SJSA1 (cell line): ENCODE data around the gene WAPL. TPM values are rescaled to one million over a fixed set of nuclear protein-coding genes. Genes with fewer than 3 reads are reported as not detected.

ENCODE experiments used
- DNase-seq, 2 experiments: peaks; one replicate each; pipeline ENCODE4 v3.0.0-alpha.2; 2015 to 2020; ENCODE audit warnings: low spot score in 2 of 2, low read depth in 1 of 2
- H3K27ac ChIP-seq: fragments of 250-450 bp; sonication (Bioruptor Pico); 2 replicates; pipeline ENCODE4 v1.5.1; 2020; ENCODE audit warnings: mild to moderate bottlenecking, moderate library complexity
- H3K27me3 ChIP-seq: fragments of 250-450 bp; sonication (Bioruptor Pico); replicated peaks from 2 replicates; pipeline ENCODE4 v1.5.1; 2020; ENCODE audit warnings: mild to moderate bottlenecking, moderate library complexity
- H3K36me3 ChIP-seq: fragments of 250-450 bp; sonication (Bioruptor Pico); 2 replicates; pipeline ENCODE4 v1.5.1; 2020; ENCODE audit warnings: mild to moderate bottlenecking
- H3K4me1 ChIP-seq: fragments of 250-450 bp; sonication (Bioruptor Pico); replicated peaks from 2 replicates; pipeline ENCODE4 v1.6.1; 2021; ENCODE audit warnings: mild to moderate bottlenecking
- H3K4me3 ChIP-seq: fragments of 250-450 bp; sonication (Bioruptor Pico); 2 replicates; pipeline ENCODE4 v1.5.1; 2020; ENCODE audit warnings: mild to moderate bottlenecking
- H3K9me3 ChIP-seq: fragments of 250-450 bp; sonication (Bioruptor Pico); replicated peaks from 2 replicates; pipeline ENCODE4 v1.5.1; 2020; ENCODE audit warnings: mild to moderate bottlenecking
- total RNA-seq: library from RNA; depleted of rRNA; stranded (reverse); fragments of >200 nt; shearing (Covaris generic); gene quantifications from 2 replicates; pipeline ENCODE4 v1.2.3, GENCODE V29; 2014

The WAPL gene
- total RNA-seq, 1 experiment from 2014 or later, result 50.2 TPM

GRCh38 chr10:86472061-86472460 lies 49.5 kb downstream of the WAPL start:
- Histone ChIP-seq H3K4me1 (no peaks in the 10 kb centered on the region), H3K4me3 (no peak overlapping the region), H3K36me3 (peaks cover 78% of the 10 kb centered on the region), H3K27ac (no peak overlapping the region), H3K27me3 (no peaks in the 10 kb centered on the region), H3K9me3 (no peaks in the 10 kb centered on the region)
- DNase-seq, result no peak

GRCh38 chr10:86461963-86462804 lies 59.4 kb downstream of the WAPL start:
- Histone ChIP-seq H3K36me3 (peaks cover 88% of the 10 kb centered on the region), H3K4me3 (no peak overlapping the region)

GRCh38 chr10:86451604-86451960 lies 70.0 kb downstream of the WAPL start:
- no peak for DNase-seq
- H3K36me3 ChIP-seq, result peaks cover 84% of the 10 kb centered on the region
- no peaks in the 10 kb centered on the region for H3K4me1 ChIP-seq
- H3K4me3 ChIP-seq, result no peak overlapping the region
- H3K27me3 ChIP-seq, result no peaks in the 10 kb centered on the region
- H3K9me3 ChIP-seq, result no peaks in the 10 kb centered on the region
- no peak overlapping the region for H3K27ac ChIP-seq

More at GRCh38 chr10:86461963-86462804, 59.4 kb downstream of the WAPL start:
- H3K27me3 ChIP-seq, result no peaks in the 10 kb centered on the region
- DNase-seq, result no peak
- no peaks in the 10 kb centered on the region for H3K9me3 ChIP-seq
- no peaks in the 10 kb centered on the region for H3K4me1 ChIP-seq
- H3K27ac ChIP-seq, result no peak overlapping the region

GRCh38 chr10:86450806-86451603 lies 70.6 kb downstream of the WAPL start:
- Histone ChIP-seq H3K27me3 (no peaks in the 10 kb centered on the region), H3K4me3 (no peak overlapping the region), H3K9me3 (no peaks in the 10 kb centered on the region), H3K36me3 (peaks cover 84% of the 10 kb centered on the region), H3K27ac (no peak overlapping the region), H3K4me1 (no peaks in the 10 kb centered on the region)
- DNase-seq, result no peak

GRCh38 chr10:86449926-86450558 lies 71.5 kb downstream of the WAPL start:
- Histone ChIP-seq H3K36me3 (peaks cover 91% of the 10 kb centered on the region), H3K4me1 (no peaks in the 10 kb centered on the region), H3K27ac (no peak overlapping the region), H3K27me3 (no peaks in the 10 kb centered on the region), H3K9me3 (no peaks in the 10 kb centered on the region), H3K4me3 (no peak overlapping the region)
- DNase-seq, result no peak

- Histone ChIP-seq H3K4me1 (no peaks in the 10 kb centered on the region), H3K4me3 (no peak overlapping the region), H3K36me3 (peaks cover 95% of the 10 kb centered on the region), H3K9me3 (no peaks in the 10 kb centered on the region), H3K27me3 (no peaks in the 10 kb centered on the region), H3K27ac (no peak overlapping the region)
- DNase-seq, result no peak
Observed at GRCh38 chr10:86447432-86447831, 74.2 kb downstream of the WAPL start.

- no peaks in the 10 kb centered on the region for H3K9me3 ChIP-seq
- no peak overlapping the region for H3K4me3 ChIP-seq
- DNase-seq, result no peak
- H3K27me3 ChIP-seq, result no peaks in the 10 kb centered on the region
- peaks cover 94% of the 10 kb centered on the region for H3K36me3 ChIP-seq
- H3K4me1 ChIP-seq, result no peaks in the 10 kb centered on the region
- no peak overlapping the region for H3K27ac ChIP-seq
Observed at GRCh38 chr10:86446987-86447386, 74.6 kb downstream of the WAPL start.

- no peaks in the 10 kb centered on the region for H3K4me1 ChIP-seq
- peaks cover 94% of the 10 kb centered on the region for H3K36me3 ChIP-seq
- no peak overlapping the region for H3K4me3 ChIP-seq
- H3K9me3 ChIP-seq, result no peaks in the 10 kb centered on the region
- H3K27me3 ChIP-seq, result no peaks in the 10 kb centered on the region
- no peak overlapping the region for H3K27ac ChIP-seq
- DNase-seq, result no peak
Observed at GRCh38 chr10:86446440-86446839, 75.2 kb downstream of the WAPL start.

- Histone ChIP-seq H3K4me3 (no peak overlapping the region), H3K36me3 (peaks cover 91% of the 10 kb centered on the region), H3K27ac (no peak overlapping the region), H3K27me3 (no peaks in the 10 kb centered on the region), H3K9me3 (no peaks in the 10 kb centered on the region), H3K4me1 (no peaks in the 10 kb centered on the region)
- no peak for DNase-seq
Observed at GRCh38 chr10:86443936-86444335, 77.7 kb downstream of the WAPL start.

- Histone ChIP-seq H3K4me1 (no peaks in the 10 kb centered on the region), H3K9me3 (no peaks in the 10 kb centered on the region), H3K27me3 (no peaks in the 10 kb centered on the region), H3K27ac (no peak overlapping the region), H3K36me3 (peaks cover 91% of the 10 kb centered on the region), H3K4me3 (no peak overlapping the region)
- no peak for DNase-seq
Observed at GRCh38 chr10:86443069-86443468, 78.5 kb downstream of the WAPL start.

GRCh38 chr10:86440874-86441843 lies 80.4 kb downstream of the WAPL start:
- peaks cover 92% of the 10 kb centered on the region for H3K36me3 ChIP-seq
- H3K9me3 ChIP-seq, result no peaks in the 10 kb centered on the region
- peak in 1 of 2 experiments; percentile 23 for DNase-seq
- no peak overlapping the region for H3K27ac ChIP-seq
- H3K4me3 ChIP-seq, result no peak overlapping the region
- H3K4me1 ChIP-seq, result no peaks in the 10 kb centered on the region
- no peaks in the 10 kb centered on the region for H3K27me3 ChIP-seq

GRCh38 chr10:86439544-86439943 lies 82.0 kb downstream of the WAPL start:
- Histone ChIP-seq H3K4me1 (no peaks in the 10 kb centered on the region), H3K27ac (no peak overlapping the region), H3K9me3 (no peaks in the 10 kb centered on the region), H3K27me3 (no peaks in the 10 kb centered on the region), H3K36me3 (peaks cover 95% of the 10 kb centered on the region), H3K4me3 (no peak overlapping the region)
- no peak for DNase-seq

GRCh38 chr10:86438091-86438749 lies 83.4 kb downstream of the WAPL start:
- no peak overlapping the region for H3K27ac ChIP-seq
- H3K9me3 ChIP-seq, result no peaks in the 10 kb centered on the region
- H3K27me3 ChIP-seq, result no peaks in the 10 kb centered on the region
- H3K4me3 ChIP-seq, result no peak overlapping the region
- peaks cover 86% of the 10 kb centered on the region for H3K36me3 ChIP-seq
- H3K4me1 ChIP-seq, result no peaks in the 10 kb centered on the region
- no peak for DNase-seq
